ENCODE data around the gene HSD17B14. TPM values are rescaled to one million over a fixed set of nuclear protein-coding genes. Genes with fewer than 3 reads are reported as not detected.

The HSD17B14 gene
- total RNA-seq, 1 donor from 2014 or later: 1.2 TPM

Small RNA genes within 50 kb of the gene (small RNA-seq; reads per million reads assigned to genes)
- gene RNU6-317P (ENCODE audit: low replicate concordance): not detected

Other genes with a start within 250 kb of the HSD17B14 start
- gene SPACA4, start 229.7 kb downstream of the HSD17B14 start, total RNA-seq: not detected
- 10.2 TPM for gene FAM83E, start 221.4 kb downstream of the HSD17B14 start, total RNA-seq
- 1,428 TPM for gene RPL18, start 217.3 kb downstream of the HSD17B14 start, total RNA-seq
- gene SPHK2, start 217.0 kb downstream of the HSD17B14 start, total RNA-seq: 9.2 TPM
- gene DBP, start 199.1 kb downstream of the HSD17B14 start, total RNA-seq: 8.7 TPM
- gene CA11, start 190.3 kb downstream of the HSD17B14 start, total RNA-seq: 3.7 TPM
- gene NTN5, start 163.5 kb downstream of the HSD17B14 start, total RNA-seq: 0.21 TPM
- gene FUT2, start 140.5 kb downstream of the HSD17B14 start, total RNA-seq: 3.0 TPM
- 4.3 TPM for gene MAMSTR, start 116.8 kb downstream of the HSD17B14 start, total RNA-seq
- 24.1 TPM for gene RASIP1, start 95.9 kb downstream of the HSD17B14 start, total RNA-seq
- gene IZUMO1, start 89.6 kb downstream of the HSD17B14 start, total RNA-seq: not detected
- gene FUT1, start 83.8 kb downstream of the HSD17B14 start, total RNA-seq: 1.1 TPM
- not detected for gene FGF21, start 81.0 kb downstream of the HSD17B14 start, total RNA-seq
- 23.1 TPM for gene BCAT2, start 25.5 kb downstream of the HSD17B14 start, total RNA-seq
- gene PLEKHA4, start 32.1 kb upstream of the HSD17B14 start, total RNA-seq: 18.1 TPM
- 64.0 TPM for gene PPP1R15A, start 35.9 kb upstream of the HSD17B14 start, total RNA-seq
- not detected for gene TULP2, start 62.3 kb upstream of the HSD17B14 start, total RNA-seq
- 154 TPM for gene NUCB1, start 63.8 kb upstream of the HSD17B14 start, total RNA-seq
- not detected for gene DHDH, start 97.2 kb upstream of the HSD17B14 start, total RNA-seq
- gene BAX, start 118.4 kb upstream of the HSD17B14 start, total RNA-seq: 22.1 TPM
- 430 TPM for gene FTL, start 128.8 kb upstream of the HSD17B14 start, total RNA-seq
- gene GYS1, start 156.8 kb upstream of the HSD17B14 start, total RNA-seq: 88.6 TPM
- gene RUVBL2, start 157.4 kb upstream of the HSD17B14 start, total RNA-seq: 96.6 TPM
- not detected for gene LHB, start 180.6 kb upstream of the HSD17B14 start, total RNA-seq
- gene CGB3, start 187.8 kb upstream of the HSD17B14 start, total RNA-seq: not detected
- not detected for gene CGB2, start 195.4 kb upstream of the HSD17B14 start, total RNA-seq
- not detected for gene CGB1, start 200.4 kb upstream of the HSD17B14 start, total RNA-seq
- gene CGB5, start 207.4 kb upstream of the HSD17B14 start, total RNA-seq: not detected
- not detected for gene CGB8, start 212.6 kb upstream of the HSD17B14 start, total RNA-seq
- 0.21 TPM for gene CGB7, start 221.3 kb upstream of the HSD17B14 start, total RNA-seq
- gene NTF4, start 228.3 kb upstream of the HSD17B14 start, total RNA-seq: 6.5 TPM
- gene KCNA7, start 236.2 kb upstream of the HSD17B14 start, total RNA-seq: 15.7 TPM
- 150 TPM for gene SNRNP70, start 249.0 kb upstream of the HSD17B14 start, total RNA-seq

All from tongue (tissue), 2 donors.